HepG2 (cell line): ENCODE data around the gene NIP7. TPM values are rescaled to one million over a fixed set of nuclear protein-coding genes. Genes with fewer than 3 reads are reported as not detected.

ENCODE experiments used
- AGO1 ChIP-seq: fragments of 200-400 bp; formaldehyde crosslinking; IDR thresholded peaks from 2 replicates; pipeline ENCODE4 v1.6.1; 2017; ENCODE audit warnings: mild to moderate bottlenecking, low read depth, low read length, moderate library complexity; ENCODE audit not compliant: poor library complexity, severe bottlenecking
- E2F1 ChIP-seq: sonication (generic); formaldehyde crosslinking; IDR thresholded peaks from 2 replicates; pipeline ENCODE4 v1.5.0; 2020; ENCODE audit warnings: missing genetic modification reagents
- EEA1 ChIP-seq: sonication (generic); formaldehyde crosslinking; IDR thresholded peaks from 2 replicates; pipeline ENCODE4 v1.5.1; 2020; ENCODE audit warnings: mild to moderate bottlenecking, missing genetic modification reagents, borderline replicate concordance
- ERF ChIP-seq: IDR thresholded peaks from 2 replicates; pipeline ENCODE4 v1.6.1; 2018; ENCODE audit warnings: missing biosample characterization, missing genetic modification reagents
- ETS1 ChIP-seq: sonication (generic); formaldehyde crosslinking; IDR thresholded peaks from 2 replicates; pipeline ENCODE4 v1.4.0; 2020; ENCODE audit warnings: missing genetic modification reagents
- GFI1 ChIP-seq: sonication (generic); formaldehyde crosslinking; IDR thresholded peaks from 2 replicates; pipeline ENCODE4 v1.5.0; 2020; ENCODE audit warnings: missing genetic modification reagents, mild to moderate bottlenecking, borderline replicate concordance
- HNRNPK ChIP-seq: fragments of 200-400 bp; formaldehyde crosslinking; IDR thresholded peaks from 2 replicates; pipeline ENCODE4 v1.6.1; 2018; ENCODE audit warnings: low read length, low read depth, moderate library complexity, mild to moderate bottlenecking; ENCODE audit not compliant: poor library complexity, severe bottlenecking
- NFYC ChIP-seq: IDR thresholded peaks from 2 replicates; pipeline ENCODE4 v1.6.1; 2016; ENCODE audit warnings: missing genetic modification reagents, missing compliant biosample characterization
- NR0B2 ChIP-seq: sonication (generic); formaldehyde crosslinking; IDR thresholded peaks from 2 replicates; pipeline ENCODE4 v1.4.0; 2020; ENCODE audit warnings: mild to moderate bottlenecking, missing genetic modification reagents
- REPIN1 ChIP-seq: sonication (generic); formaldehyde crosslinking; IDR thresholded peaks from 2 replicates; pipeline ENCODE4 v1.8.0; 2022; ENCODE audit warnings: missing genetic modification reagents, low read depth, mild to moderate bottlenecking, borderline replicate concordance
- SETDB1 ChIP-seq: sonication (generic); formaldehyde crosslinking; IDR thresholded peaks from 2 replicates; pipeline ENCODE4 v1.5.1; 2020; ENCODE audit warnings: missing genetic modification reagents, mild to moderate bottlenecking, borderline replicate concordance
- SP2 ChIP-seq: sonication (generic); formaldehyde crosslinking; IDR thresholded peaks from 2 replicates; pipeline ENCODE4 v1.5.1; 2020; ENCODE audit warnings: mild to moderate bottlenecking, missing genetic modification reagents
- ZFP36L2 ChIP-seq: sonication (generic); formaldehyde crosslinking; IDR thresholded peaks from 2 replicates; pipeline ENCODE4 v1.4.0; 2020; ENCODE audit warnings: missing genetic modification reagents
- ZNF333 ChIP-seq: sonication (generic); formaldehyde crosslinking; IDR thresholded peaks from 2 replicates; pipeline ENCODE4 v1.4.0; 2020; ENCODE audit warnings: mild to moderate bottlenecking, missing genetic modification reagents, borderline replicate concordance
- ZNF550 ChIP-seq: sonication (generic); formaldehyde crosslinking; IDR thresholded peaks from 2 replicates; pipeline ENCODE4 v1.4.0; 2020; ENCODE audit warnings: mild to moderate bottlenecking, missing genetic modification reagents, borderline replicate concordance
- polyA plus RNA-seq, 8 experiments: library from polyadenylated mRNA; depleted of rRNA in 3 of 8; stranded (reverse) in 7 of 8; unstranded in 1 of 8; fragments of >200 nt; fragmentation: Illumina TruSeq in 4 of 8; extraction: Trizol in 4 of 8; gene quantifications; 2 replicates each; pipeline versions ENCODE4 v1.2.1 to v1.2.3, GENCODE V29; 2011 to 2016; ENCODE audit warnings: low read depth in 4 of 8, missing spikeins in 1 of 8, mixed read lengths in 1 of 8; ENCODE audit not compliant: insufficient read depth in 1 of 8
- total RNA-seq, 5 experiments: library from RNA; depleted of rRNA; stranded (reverse); fragments of >200 nt; fragmentation: Illumina TruSeq; extraction: Trizol; gene quantifications; 2 replicates each; pipeline ENCODE4 v1.2.3, GENCODE V29; 2016; ENCODE audit warnings: low read depth in 1 of 5
- TF ChIP-seq, protein P1 (sequence below): sonication (generic); formaldehyde crosslinking; IDR thresholded peaks from 2 replicates; pipeline ENCODE4 v1.5.0; 2020; ENCODE audit warnings: missing genetic modification reagents
- TF ChIP-seq, protein P2 (sequence below): IDR thresholded peaks from 2 replicates; pipeline ENCODE4 v1.6.1; 2016; ENCODE audit warnings: control low read depth
- TF ChIP-seq, protein P3 (sequence below): sonication (generic); formaldehyde crosslinking; conservative IDR thresholded peaks from 2 replicates; pipeline ENCODE4 v1.4.0; 2020; ENCODE audit warnings: missing genetic modification reagents
- TF ChIP-seq, protein P4 (sequence below): sonication (generic); formaldehyde crosslinking; IDR thresholded peaks from 2 replicates; pipeline ENCODE4 v1.4.0; 2020; ENCODE audit warnings: mild to moderate bottlenecking, missing genetic modification reagents

Gene NIP7
- total and polyA plus RNA-seq, 2 of the 13 experiments (the other 11 are each of a cell fraction or from before 2014, with no cell fraction given): 15.3 to 114 TPM

- TF ChIP-seq ETS1 (CRISPR knock-in tag) (no peak), EEA1 (CRISPR knock-in tag) (peak; percentile 81; the same call in 1 of the 2 replicates), GFI1 (CRISPR knock-in tag) (peak; percentile 80; the same call in 1 of the 2 replicates), NR0B2 (CRISPR knock-in tag) (peak; percentile 66; the same call in 1 of the 2 replicates), E2F1 (peak; percentile 96), REPIN1 (CRISPR knock-in tag) (no peak; the same call in 1 of the 2 replicates), AGO1 (no peak), NFYC (CRISPR knock-in tag) (peak; percentile 53), ZFP36L2 (CRISPR knock-in tag) (no peak), ERF (CRISPR knock-in tag) (peak; percentile 98), SETDB1 (no peak), SP2 (peak; percentile 84), HNRNPK (peak; percentile 83), ZNF550 (CRISPR knock-in tag) (peak; percentile 71; the same call in 1 of the 2 replicates), ZNF333 (CRISPR knock-in tag) (peak; percentile 79)
- TF ChIP-seq, protein P1, sequence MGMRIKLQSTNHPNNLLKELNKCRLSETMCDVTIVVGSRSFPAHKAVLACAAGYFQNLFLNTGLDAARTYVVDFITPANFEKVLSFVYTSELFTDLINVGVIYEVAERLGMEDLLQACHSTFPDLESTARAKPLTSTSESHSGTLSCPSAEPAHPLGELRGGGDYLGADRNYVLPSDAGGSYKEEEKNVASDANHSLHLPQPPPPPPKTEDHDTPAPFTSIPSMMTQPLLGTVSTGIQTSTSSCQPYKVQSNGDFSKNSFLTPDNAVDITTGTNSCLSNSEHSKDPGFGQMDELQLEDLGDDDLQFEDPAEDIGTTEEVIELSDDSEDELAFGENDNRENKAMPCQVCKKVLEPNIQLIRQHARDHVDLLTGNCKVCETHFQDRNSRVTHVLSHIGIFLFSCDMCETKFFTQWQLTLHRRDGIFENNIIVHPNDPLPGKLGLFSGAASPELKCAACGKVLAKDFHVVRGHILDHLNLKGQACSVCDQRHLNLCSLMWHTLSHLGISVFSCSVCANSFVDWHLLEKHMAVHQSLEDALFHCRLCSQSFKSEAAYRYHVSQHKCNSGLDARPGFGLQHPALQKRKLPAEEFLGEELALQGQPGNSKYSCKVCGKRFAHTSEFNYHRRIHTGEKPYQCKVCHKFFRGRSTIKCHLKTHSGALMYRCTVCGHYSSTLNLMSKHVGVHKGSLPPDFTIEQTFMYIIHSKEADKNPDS (CRISPR knock-in tag): peak; percentile 84; the same call in 1 of the 2 replicates
- TF ChIP-seq, protein P2, sequence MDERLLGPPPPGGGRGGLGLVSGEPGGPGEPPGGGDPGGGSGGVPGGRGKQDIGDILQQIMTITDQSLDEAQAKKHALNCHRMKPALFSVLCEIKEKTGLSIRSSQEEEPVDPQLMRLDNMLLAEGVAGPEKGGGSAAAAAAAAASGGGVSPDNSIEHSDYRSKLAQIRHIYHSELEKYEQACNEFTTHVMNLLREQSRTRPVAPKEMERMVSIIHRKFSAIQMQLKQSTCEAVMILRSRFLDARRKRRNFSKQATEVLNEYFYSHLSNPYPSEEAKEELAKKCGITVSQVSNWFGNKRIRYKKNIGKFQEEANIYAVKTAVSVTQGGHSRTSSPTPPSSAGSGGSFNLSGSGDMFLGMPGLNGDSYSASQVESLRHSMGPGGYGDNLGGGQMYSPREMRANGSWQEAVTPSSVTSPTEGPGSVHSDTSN (CRISPR knock-in tag): no peak
- TF ChIP-seq, protein P3, sequence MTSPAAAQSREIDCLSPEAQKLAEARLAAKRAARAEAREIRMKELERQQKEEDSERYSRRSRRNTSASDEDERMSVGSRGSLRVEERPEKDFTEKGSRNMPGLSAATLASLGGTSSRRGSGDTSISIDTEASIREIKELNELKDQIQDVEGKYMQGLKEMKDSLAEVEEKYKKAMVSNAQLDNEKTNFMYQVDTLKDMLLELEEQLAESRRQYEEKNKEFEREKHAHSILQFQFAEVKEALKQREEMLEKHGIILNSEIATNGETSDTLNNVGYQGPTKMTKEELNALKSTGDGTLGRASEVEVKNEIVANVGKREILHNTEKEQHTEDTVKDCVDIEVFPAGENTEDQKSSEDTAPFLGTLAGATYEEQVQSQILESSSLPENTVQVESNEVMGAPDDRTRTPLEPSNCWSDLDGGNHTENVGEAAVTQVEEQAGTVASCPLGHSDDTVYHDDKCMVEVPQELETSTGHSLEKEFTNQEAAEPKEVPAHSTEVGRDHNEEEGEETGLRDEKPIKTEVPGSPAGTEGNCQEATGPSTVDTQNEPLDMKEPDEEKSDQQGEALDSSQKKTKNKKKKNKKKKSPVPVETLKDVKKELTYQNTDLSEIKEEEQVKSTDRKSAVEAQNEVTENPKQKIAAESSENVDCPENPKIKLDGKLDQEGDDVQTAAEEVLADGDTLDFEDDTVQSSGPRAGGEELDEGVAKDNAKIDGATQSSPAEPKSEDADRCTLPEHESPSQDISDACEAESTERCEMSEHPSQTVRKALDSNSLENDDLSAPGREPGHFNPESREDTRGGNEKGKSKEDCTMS: no peak
- TF ChIP-seq, protein P4, sequence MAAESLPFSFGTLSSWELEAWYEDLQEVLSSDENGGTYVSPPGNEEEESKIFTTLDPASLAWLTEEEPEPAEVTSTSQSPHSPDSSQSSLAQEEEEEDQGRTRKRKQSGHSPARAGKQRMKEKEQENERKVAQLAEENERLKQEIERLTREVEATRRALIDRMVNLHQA: no peak
Observed at GRCh38 chr16:69330286-69331109, 9.1 kb upstream of the NIP7 start, which contains the start of gene PDF (continued).
